ENCODE data around the gene TTC39C. TPM values are rescaled to one million over a fixed set of nuclear protein-coding genes. Genes with fewer than 3 reads are reported as not detected.

The TTC39C gene
- total RNA-seq, 1 experiment from 2014 or later = not detected

DNA sequence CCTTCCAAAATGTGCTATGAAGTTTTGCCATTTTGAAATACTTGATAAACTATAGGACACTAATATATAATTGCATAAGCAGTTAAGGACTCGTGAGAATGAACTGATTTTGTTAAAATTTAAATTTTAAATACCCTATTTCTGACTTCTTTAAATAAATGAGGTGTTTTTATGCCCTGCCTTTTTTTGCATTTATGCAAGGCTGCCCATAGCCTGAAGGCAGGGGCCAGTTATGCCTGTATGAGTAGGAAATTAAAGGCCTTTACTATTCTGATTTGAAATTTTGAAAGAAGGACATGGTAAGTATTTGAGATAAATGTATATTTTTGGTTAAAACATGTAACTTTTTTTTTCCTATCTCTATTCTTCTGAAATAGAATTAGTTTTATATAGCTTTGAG lies 33.7 kb downstream of the TTC39C start:
- H4K20me1 ChIP-seq (ENCODE audit: insufficient read depth, low read depth, low read length) = no peaks in the 10 kb centered on the region
- H2AFZ ChIP-seq (ENCODE audit: low read length) = no peak overlapping the region
- no peak for DNase-seq
- H3K27me3 ChIP-seq (ENCODE audit: low read length) = no peaks in the 10 kb centered on the region
- no peaks in the 10 kb centered on the region for H3K9me2 ChIP-seq (replicated peaks; ENCODE audit: insufficient read depth, low read length)
- H3K27ac ChIP-seq (ENCODE audit: low read length) = no peak overlapping the region
- no peaks in the 10 kb centered on the region for H3K9me3 ChIP-seq (ENCODE audit: low read length)
- no peak overlapping the region for H3K9ac ChIP-seq (ENCODE audit: low read length)
- no peaks in the 10 kb centered on the region for H3K36me3 ChIP-seq (ENCODE audit: insufficient read depth, low read length)
- H3K4me3 ChIP-seq (ENCODE audit: low read length) = no peak overlapping the region
- H3K79me2 ChIP-seq (ENCODE audit: low read length) = no peaks in the 10 kb centered on the region
- H3K4me1 ChIP-seq (ENCODE audit: low read length) = no peaks in the 10 kb centered on the region
- no peak overlapping the region for H3K4me2 ChIP-seq (ENCODE audit: low read depth, low read length, poor library complexity, severe bottlenecking)

DNA sequence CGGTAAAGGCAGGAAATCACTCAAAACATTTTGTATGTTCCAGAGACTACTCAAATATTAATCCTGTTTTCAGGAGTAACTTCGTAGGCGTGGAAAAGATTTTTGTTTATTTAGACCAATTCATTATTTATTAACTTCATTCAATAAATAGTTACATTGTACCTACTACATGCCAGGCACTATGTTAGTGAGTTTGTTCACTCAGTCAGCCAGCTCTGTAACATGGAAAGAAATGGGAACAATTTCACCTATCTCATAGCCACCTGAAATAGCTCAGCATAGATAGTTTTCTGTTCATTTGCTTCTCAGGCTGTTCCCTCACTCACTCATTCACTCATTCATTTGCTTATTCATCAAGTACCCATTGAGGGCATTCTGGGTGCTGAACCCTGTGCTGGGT lies 34.6 kb downstream of the TTC39C start:
- H3K9me3 ChIP-seq (ENCODE audit: low read length) = no peaks in the 10 kb centered on the region
- H4K20me1 ChIP-seq (ENCODE audit: insufficient read depth, low read depth, low read length) = no peaks in the 10 kb centered on the region
- H3K27ac ChIP-seq (ENCODE audit: low read length) = no peak overlapping the region
- no peak for DNase-seq
- no peaks in the 10 kb centered on the region for H3K4me1 ChIP-seq (ENCODE audit: low read length)
- H3K4me2 ChIP-seq (ENCODE audit: low read depth, low read length, poor library complexity, severe bottlenecking) = no peak overlapping the region
- H2AFZ ChIP-seq (ENCODE audit: low read length) = no peak overlapping the region
- H3K9ac ChIP-seq (ENCODE audit: low read length) = no peak overlapping the region
- H3K9me2 ChIP-seq (replicated peaks; ENCODE audit: insufficient read depth, low read length) = no peaks in the 10 kb centered on the region
- H3K4me3 ChIP-seq (ENCODE audit: low read length) = no peak overlapping the region
- no peaks in the 10 kb centered on the region for H3K79me2 ChIP-seq (ENCODE audit: low read length)
- no peaks in the 10 kb centered on the region for H3K36me3 ChIP-seq (ENCODE audit: insufficient read depth, low read length)
- no peaks in the 10 kb centered on the region for H3K27me3 ChIP-seq (ENCODE audit: low read length)

DNA sequence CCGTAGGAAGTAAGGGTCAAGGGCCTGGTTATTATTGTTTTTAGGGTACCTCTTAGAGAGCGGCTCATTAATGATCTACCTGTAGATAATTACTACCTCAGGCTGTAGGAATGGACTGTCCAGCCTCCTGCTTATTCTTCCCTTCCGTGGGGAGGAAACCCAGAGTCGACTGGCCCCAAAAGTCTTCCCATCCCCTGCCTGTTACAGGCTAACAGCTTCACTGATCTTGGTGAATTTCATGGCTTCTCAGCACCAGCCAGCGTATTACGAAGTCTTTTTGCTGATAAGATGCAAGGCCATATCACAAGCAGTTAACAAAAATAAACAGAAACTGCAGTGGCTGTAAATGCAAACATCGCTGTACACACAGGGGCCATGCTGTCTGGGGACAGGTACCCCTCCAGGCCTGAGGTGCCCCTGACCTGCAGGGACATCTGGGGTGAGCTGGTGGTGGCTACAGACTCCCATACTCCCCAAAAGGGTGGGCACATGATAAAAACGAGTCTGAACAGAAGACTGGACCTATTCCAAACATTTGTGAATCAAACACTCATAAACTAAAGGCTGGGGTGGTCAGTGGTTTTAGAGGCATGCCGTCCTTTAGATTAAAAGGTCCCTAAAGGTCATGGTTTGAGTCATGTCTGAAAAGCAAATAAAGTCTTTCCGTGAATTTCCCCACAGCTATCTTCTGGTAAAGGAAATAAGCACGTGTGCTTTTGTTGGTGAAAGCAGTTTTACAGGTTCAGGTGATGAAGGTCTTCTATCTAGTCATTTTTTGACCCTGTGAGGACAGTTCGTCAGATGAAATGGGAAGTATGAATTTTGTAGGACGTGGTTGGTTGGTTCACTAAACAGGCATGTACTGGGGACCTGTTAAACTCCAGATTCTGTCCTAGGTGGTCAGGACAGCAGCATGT lies 36.7 kb downstream of the TTC39C start:
- no peak overlapping the region for H2AFZ ChIP-seq (ENCODE audit: low read length)
- H3K9me3 ChIP-seq (ENCODE audit: low read length) = no peaks in the 10 kb centered on the region
- no peak overlapping the region for H3K4me3 ChIP-seq (ENCODE audit: low read length)
- no peaks in the 10 kb centered on the region for H3K79me2 ChIP-seq (ENCODE audit: low read length)
- H3K9ac ChIP-seq (ENCODE audit: low read length) = no peak overlapping the region
- no peaks in the 10 kb centered on the region for H4K20me1 ChIP-seq (ENCODE audit: insufficient read depth, low read depth, low read length)
- H3K4me2 ChIP-seq (ENCODE audit: low read depth, low read length, poor library complexity, severe bottlenecking) = no peak overlapping the region
- H3K36me3 ChIP-seq (ENCODE audit: insufficient read depth, low read length) = no peaks in the 10 kb centered on the region
- peaks cover 10% of the 10 kb centered on the region for H3K4me1 ChIP-seq (ENCODE audit: low read length)
- DNase-seq = no peak
- H3K9me2 ChIP-seq (replicated peaks; ENCODE audit: insufficient read depth, low read length) = no peaks in the 10 kb centered on the region
- no peak overlapping the region for H3K27ac ChIP-seq (ENCODE audit: low read length)
- no peaks in the 10 kb centered on the region for H3K27me3 ChIP-seq (ENCODE audit: low read length)

GRCh38 chr18:24052053-24052452 lies 37.5 kb downstream of the TTC39C start:
- Histone ChIP-seq H3K9me2 (replicated peaks; ENCODE audit: insufficient read depth, low read length) (no peaks in the 10 kb centered on the region), H3K4me3 (ENCODE audit: low read length) (no peak overlapping the region), H3K4me2 (ENCODE audit: low read depth, low read length, poor library complexity, severe bottlenecking) (no peak overlapping the region), H3K36me3 (ENCODE audit: insufficient read depth, low read length) (no peaks in the 10 kb centered on the region), H3K27ac (ENCODE audit: low read length) (no peak overlapping the region), H3K4me1 (ENCODE audit: low read length) (peaks cover 10% of the 10 kb centered on the region), H3K27me3 (ENCODE audit: low read length) (no peaks in the 10 kb centered on the region), H3K79me2 (ENCODE audit: low read length) (no peaks in the 10 kb centered on the region), H3K9me3 (ENCODE audit: low read length) (no peaks in the 10 kb centered on the region), H3K9ac (ENCODE audit: low read length) (no peak overlapping the region), H4K20me1 (ENCODE audit: insufficient read depth, low read depth, low read length) (no peaks in the 10 kb centered on the region), H2AFZ (ENCODE audit: low read length) (no peak overlapping the region)
- no peak for DNase-seq

DNA sequence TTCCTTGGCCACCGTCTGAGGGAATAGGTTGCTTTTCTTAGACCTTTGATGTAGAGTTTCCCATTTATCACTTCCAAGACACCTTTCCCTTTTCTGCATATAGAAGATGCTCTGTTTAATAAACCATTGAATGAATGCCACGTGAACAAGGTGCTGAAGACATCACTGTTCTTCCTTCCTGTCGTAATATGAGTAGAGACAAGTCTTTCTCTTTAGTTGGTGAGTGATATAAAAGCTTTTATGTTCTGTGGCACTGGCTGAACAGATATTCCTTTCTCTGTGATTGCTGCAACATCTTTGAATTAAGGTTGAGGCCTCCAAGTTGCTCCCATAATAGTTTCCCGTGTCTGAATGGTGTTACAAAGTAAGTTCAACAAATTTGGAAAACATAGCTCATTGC lies 38.7 kb downstream of the TTC39C start:
- Histone ChIP-seq H3K79me2 (ENCODE audit: low read length) (no peaks in the 10 kb centered on the region), H3K4me1 (ENCODE audit: low read length) (peaks cover 10% of the 10 kb centered on the region)
- no peak for DNase-seq

DNA sequence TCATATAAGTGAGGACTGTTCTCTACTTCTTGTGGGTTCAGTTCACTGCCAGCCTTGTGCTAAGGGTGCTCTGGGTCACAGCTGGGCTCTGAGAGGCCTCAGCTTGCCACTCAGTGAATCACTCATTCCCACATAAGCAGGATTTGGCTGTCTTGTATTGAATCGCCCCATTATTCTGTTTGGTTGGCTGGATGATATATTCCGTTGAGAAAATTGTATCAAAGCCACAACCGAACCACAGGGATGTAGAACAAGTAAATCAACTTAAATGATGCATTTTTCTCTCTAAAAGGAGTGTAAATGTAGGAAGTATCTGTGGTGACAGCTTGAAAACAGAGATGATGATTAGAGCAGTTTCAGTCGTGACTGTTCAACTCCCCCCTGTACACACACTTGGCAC lies 39.6 kb downstream of the TTC39C start:
- no peak overlapping the region for H3K4me3 ChIP-seq (ENCODE audit: low read length)
- no peak overlapping the region for H2AFZ ChIP-seq (ENCODE audit: low read length)
- H3K9ac ChIP-seq (ENCODE audit: low read length) = no peak overlapping the region
- H3K9me2 ChIP-seq (replicated peaks; ENCODE audit: insufficient read depth, low read length) = no peaks in the 10 kb centered on the region
- no peak overlapping the region for H3K4me2 ChIP-seq (ENCODE audit: low read depth, low read length, poor library complexity, severe bottlenecking)
- no peaks in the 10 kb centered on the region for H3K36me3 ChIP-seq (ENCODE audit: insufficient read depth, low read length)
- no peak overlapping the region for H3K27ac ChIP-seq (ENCODE audit: low read length)
- no peaks in the 10 kb centered on the region for H3K27me3 ChIP-seq (ENCODE audit: low read length)
- DNase-seq = no peak
- no peaks in the 10 kb centered on the region for H4K20me1 ChIP-seq (ENCODE audit: insufficient read depth, low read depth, low read length)
- H3K4me1 ChIP-seq (ENCODE audit: low read length) = peaks cover 10% of the 10 kb centered on the region
- H3K79me2 ChIP-seq (ENCODE audit: low read length) = no peaks in the 10 kb centered on the region
- no peaks in the 10 kb centered on the region for H3K9me3 ChIP-seq (ENCODE audit: low read length)

More for the DNA sequence above, 38.7 kb downstream of the TTC39C start:
- Histone ChIP-seq H3K9ac (ENCODE audit: low read length) (no peak overlapping the region), H3K9me2 (replicated peaks; ENCODE audit: insufficient read depth, low read length) (no peaks in the 10 kb centered on the region), H3K27me3 (ENCODE audit: low read length) (no peaks in the 10 kb centered on the region), H3K4me3 (ENCODE audit: low read length) (no peak overlapping the region), H3K9me3 (ENCODE audit: low read length) (no peaks in the 10 kb centered on the region), H2AFZ (ENCODE audit: low read length) (no peak overlapping the region), H4K20me1 (ENCODE audit: insufficient read depth, low read depth, low read length) (no peaks in the 10 kb centered on the region), H3K4me2 (ENCODE audit: low read depth, low read length, poor library complexity, severe bottlenecking) (no peak overlapping the region), H3K36me3 (ENCODE audit: insufficient read depth, low read length) (no peaks in the 10 kb centered on the region), H3K27ac (ENCODE audit: low read length) (no peak overlapping the region)

- H3K27me3 ChIP-seq (ENCODE audit: low read length) = no peaks in the 10 kb centered on the region
- no peak overlapping the region for H3K9ac ChIP-seq (ENCODE audit: low read length)
- H3K9me2 ChIP-seq (replicated peaks; ENCODE audit: insufficient read depth, low read length) = no peaks in the 10 kb centered on the region
- no peaks in the 10 kb centered on the region for H3K36me3 ChIP-seq (ENCODE audit: insufficient read depth, low read length)
- H3K4me2 ChIP-seq (ENCODE audit: low read depth, low read length, poor library complexity, severe bottlenecking) = no peak overlapping the region
- no peaks in the 10 kb centered on the region for H3K9me3 ChIP-seq (ENCODE audit: low read length)
- no peak overlapping the region for H2AFZ ChIP-seq (ENCODE audit: low read length)
- no peaks in the 10 kb centered on the region for H3K79me2 ChIP-seq (ENCODE audit: low read length)
- no peak for DNase-seq
- H3K27ac ChIP-seq (ENCODE audit: low read length) = no peak overlapping the region
- H4K20me1 ChIP-seq (ENCODE audit: insufficient read depth, low read depth, low read length) = no peaks in the 10 kb centered on the region
- H3K4me3 ChIP-seq (ENCODE audit: low read length) = no peak overlapping the region
- peaks cover 10% of the 10 kb centered on the region for H3K4me1 ChIP-seq (ENCODE audit: low read length)
Measured at GRCh38 chr18:24055009-24055804, 40.7 kb downstream of the TTC39C start.

- Histone ChIP-seq H3K27me3 (ENCODE audit: low read length) (no peaks in the 10 kb centered on the region), H3K4me1 (ENCODE audit: low read length) (peaks cover 10% of the 10 kb centered on the region), H3K79me2 (ENCODE audit: low read length) (no peaks in the 10 kb centered on the region)
Measured at GRCh38 chr18:24055878-24056277, 41.3 kb downstream of the TTC39C start.

More at GRCh38 chr18:24055878-24056277, 41.3 kb downstream of the TTC39C start:
- Histone ChIP-seq H3K4me2 (ENCODE audit: low read depth, low read length, poor library complexity, severe bottlenecking) (no peak overlapping the region), H4K20me1 (ENCODE audit: insufficient read depth, low read depth, low read length) (no peaks in the 10 kb centered on the region), H3K9me3 (ENCODE audit: low read length) (no peaks in the 10 kb centered on the region), H3K9ac (ENCODE audit: low read length) (no peak overlapping the region), H3K9me2 (replicated peaks; ENCODE audit: insufficient read depth, low read length) (no peaks in the 10 kb centered on the region), H3K4me3 (ENCODE audit: low read length) (no peak overlapping the region), H3K36me3 (ENCODE audit: insufficient read depth, low read length) (no peaks in the 10 kb centered on the region), H3K27ac (ENCODE audit: low read length) (no peak overlapping the region), H2AFZ (ENCODE audit: low read length) (no peak overlapping the region)
- DNase-seq = no peak
